ENCODE data around the gene ZNF417.

GRCh38 chr19:57872450-57872849 lies 43.9 kb downstream of the ZNF417 start:
- TF ChIP-seq CTCF (IDR thresholded peaks at IDR 0.05), result no peak
- TF ChIP-seq POLR2A (IDR thresholded peaks at IDR 0.05), result no peak
